Suprapubic skin (tissue), 4 donors: ENCODE data around the gene ST7. TPM values are rescaled to one million over a fixed set of nuclear protein-coding genes. Genes with fewer than 3 reads are reported as not detected.

Experiments used
- DNase-seq, 2 donors: peaks; one replicate each; pipeline ENCODE4 v3.0.0-alpha.2; 2019; ENCODE audit warnings: low spot score in 2 of 2
- H3K27ac ChIP-seq: fragments of 200-600 bp; sonication (generic); one replicate; pipeline ENCODE4 v1.5.1; 2019
- H3K27me3 ChIP-seq: fragments of 200-600 bp; sonication (generic); one replicate; pipeline ENCODE4 v1.5.1; 2019
- H3K36me3 ChIP-seq: fragments of 200-600 bp; sonication (generic); one replicate; pipeline ENCODE4 v1.5.1; 2019
- H3K4me1 ChIP-seq: fragments of 200-600 bp; sonication (generic); one replicate; pipeline ENCODE4 v1.5.1; 2019
- H3K4me3 ChIP-seq: fragments of 200-600 bp; sonication (generic); one replicate; pipeline ENCODE4 v1.5.1; 2019; ENCODE audit warnings: mild to moderate bottlenecking
- H3K9me3 ChIP-seq: fragments of 200-600 bp; sonication (generic); one replicate; pipeline ENCODE4 v1.5.1; 2019
- CTCF ChIP-seq, 2 donors: fragments of 200-600 bp in 1 of 2; fragments of 450-650 bp in 1 of 2; sonication (generic) in 1 of 2; IDR thresholded peaks; one replicate each; pipeline ENCODE4 v1.5.1; 2016 to 2019; ENCODE audit warnings: antibody characterized with exemption in 2 of 2, mild to moderate bottlenecking in 1 of 2, moderate library complexity in 1 of 2
- EP300 ChIP-seq: sonication (generic); formaldehyde crosslinking; IDR thresholded peaks from one replicate; pipeline ENCODE4 v1.6.1; 2017; ENCODE audit warnings: antibody characterized with exemption
- POLR2A ChIP-seq, 2 donors: fragments of 450-650 bp; IDR thresholded peaks; one replicate each; pipeline ENCODE4 v1.6.1; 2017; ENCODE audit warnings: antibody characterized with exemption in 2 of 2, mild to moderate bottlenecking in 2 of 2, moderate library complexity in 2 of 2
- POLR2AphosphoS5 ChIP-seq, 3 donors: sonication (generic); formaldehyde crosslinking; IDR thresholded peaks; one replicate each; pipeline ENCODE4 v1.6.1; 2017; ENCODE audit warnings: antibody characterized with exemption in 3 of 3
- WGBS: methylation state at CpG from one replicate; pipeline ENCODE4 v1.1.5; 2018; 5-methylcytosine and 5-hydroxymethylcytosine counted together
- total RNA-seq, 4 donors: library from RNA; depleted of rRNA; stranded (reverse); fragments of >200 nt; gene quantifications; one replicate each; pipeline ENCODE4 v1.1.0, GENCODE V29; 2016

ST7 gene
- total RNA-seq, 4 donors from 2014 or later, result 13.1 to 28.2 (median 18.6) TPM

GRCh38 chr7:117129521-117129955, 176.2 kb downstream of the ST7 start:
- Histone ChIP-seq H3K27ac (no peak overlapping the region), H3K4me1 (peaks cover 1% of the 10 kb centered on the region), H3K27me3 (no peaks in the 10 kb centered on the region), H3K36me3 (peaks cover 10% of the 10 kb centered on the region), H3K4me3 (no peak overlapping the region), H3K9me3 (no peaks in the 10 kb centered on the region)
- DNase-seq, result no peak
- WGBS, result 73% methylated on average over 5 of the region's 5 CpGs
- TF ChIP-seq POLR2A (IDR thresholded peaks at IDR 0.05) (no peak), CTCF (IDR thresholded peaks at IDR 0.05) (no peak), EP300 (no peak), POLR2AphosphoS5 (IDR thresholded peaks at IDR 0.05) (no peak)

- no peaks in the 10 kb centered on the region for H3K4me1 ChIP-seq
- H3K27me3 ChIP-seq, result no peaks in the 10 kb centered on the region
- no peak overlapping the region for H3K27ac ChIP-seq
- WGBS, result 98% methylated on average over 5 of the region's 5 CpGs
- TF ChIP-seq POLR2A (IDR thresholded peaks at IDR 0.05) (no peak), EP300 (no peak), POLR2AphosphoS5 (IDR thresholded peaks at IDR 0.05) (no peak), CTCF (IDR thresholded peaks at IDR 0.05) (no peak)
- no peak overlapping the region for H3K4me3 ChIP-seq
- peaks cover 10% of the 10 kb centered on the region for H3K36me3 ChIP-seq
- DNase-seq, result no peak
- no peaks in the 10 kb centered on the region for H3K9me3 ChIP-seq
These were observed 177.0 kb downstream of the ST7 start for GRCh38 chr7:117130262-117130661.

GRCh38 chr7:117132321-117133120, 179.2 kb downstream of the ST7 start:
- H3K27me3 ChIP-seq, result no peaks in the 10 kb centered on the region
- peaks cover 18% of the 10 kb centered on the region for H3K36me3 ChIP-seq
- DNase-seq, result no peak
- H3K27ac ChIP-seq, result no peak overlapping the region
- no peaks in the 10 kb centered on the region for H3K4me1 ChIP-seq
- WGBS, result 80% methylated on average over 6 of the region's 6 CpGs
- no peaks in the 10 kb centered on the region for H3K9me3 ChIP-seq
- TF ChIP-seq EP300 (no peak), CTCF (IDR thresholded peaks at IDR 0.05) (no peak), POLR2A (IDR thresholded peaks at IDR 0.05) (no peak), POLR2AphosphoS5 (IDR thresholded peaks at IDR 0.05) (no peak)
- H3K4me3 ChIP-seq, result no peak overlapping the region

- H3K27ac ChIP-seq, result no peak overlapping the region
- H3K4me1 ChIP-seq, result no peaks in the 10 kb centered on the region
- peaks cover 18% of the 10 kb centered on the region for H3K36me3 ChIP-seq
- 92% methylated on average over 1 of the region's 1 CpG for WGBS
- no peaks in the 10 kb centered on the region for H3K9me3 ChIP-seq
- no peak overlapping the region for H3K4me3 ChIP-seq
- no peaks in the 10 kb centered on the region for H3K27me3 ChIP-seq
- TF ChIP-seq EP300, result no peak
- TF ChIP-seq CTCF (IDR thresholded peaks at IDR 0.05), result no peak
- TF ChIP-seq POLR2A (IDR thresholded peaks at IDR 0.05), result no peak
- no peak for TF ChIP-seq POLR2AphosphoS5 (IDR thresholded peaks at IDR 0.05)
- DNase-seq, result no peak
These were observed 179.8 kb downstream of the ST7 start for GRCh38 chr7:117133125-117133524.

GRCh38 chr7:117134411-117134810, 181.1 kb downstream of the ST7 start:
- peaks cover 22% of the 10 kb centered on the region for H3K36me3 ChIP-seq
- WGBS, result 96% methylated on average over 1 of the region's 1 CpG
- no peak overlapping the region for H3K4me3 ChIP-seq
- no peaks in the 10 kb centered on the region for H3K4me1 ChIP-seq
- H3K9me3 ChIP-seq, result no peaks in the 10 kb centered on the region
- H3K27ac ChIP-seq, result no peak overlapping the region
- TF ChIP-seq EP300 (no peak), CTCF (IDR thresholded peaks at IDR 0.05) (no peak), POLR2AphosphoS5 (IDR thresholded peaks at IDR 0.05) (no peak), POLR2A (IDR thresholded peaks at IDR 0.05) (no peak)
- no peaks in the 10 kb centered on the region for H3K27me3 ChIP-seq
- DNase-seq, result no peak
